ENCODE measurements around the gene ALOX15.

The ALOX15 gene

DNA sequence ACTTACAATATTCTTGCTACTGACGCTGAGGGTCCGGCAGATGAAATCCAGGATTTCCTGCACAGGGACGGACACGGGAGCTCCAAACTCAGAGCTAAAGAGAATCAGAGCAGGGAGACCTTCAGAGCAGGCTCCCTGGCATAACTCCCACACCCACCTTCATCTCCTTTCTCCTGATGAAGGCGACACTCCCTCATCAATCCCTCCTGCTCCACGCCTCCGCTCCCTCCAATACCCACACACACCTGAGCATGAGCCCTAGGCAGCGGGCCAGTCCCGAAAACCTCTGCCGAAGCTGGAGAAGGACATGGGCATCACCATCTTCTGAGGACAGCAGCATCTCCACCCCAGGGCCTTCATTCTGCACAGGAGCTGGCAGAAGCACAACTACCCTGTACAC is 34.3 kb upstream of the ALOX15 start:
- TF ChIP-seq, protein P1, sequence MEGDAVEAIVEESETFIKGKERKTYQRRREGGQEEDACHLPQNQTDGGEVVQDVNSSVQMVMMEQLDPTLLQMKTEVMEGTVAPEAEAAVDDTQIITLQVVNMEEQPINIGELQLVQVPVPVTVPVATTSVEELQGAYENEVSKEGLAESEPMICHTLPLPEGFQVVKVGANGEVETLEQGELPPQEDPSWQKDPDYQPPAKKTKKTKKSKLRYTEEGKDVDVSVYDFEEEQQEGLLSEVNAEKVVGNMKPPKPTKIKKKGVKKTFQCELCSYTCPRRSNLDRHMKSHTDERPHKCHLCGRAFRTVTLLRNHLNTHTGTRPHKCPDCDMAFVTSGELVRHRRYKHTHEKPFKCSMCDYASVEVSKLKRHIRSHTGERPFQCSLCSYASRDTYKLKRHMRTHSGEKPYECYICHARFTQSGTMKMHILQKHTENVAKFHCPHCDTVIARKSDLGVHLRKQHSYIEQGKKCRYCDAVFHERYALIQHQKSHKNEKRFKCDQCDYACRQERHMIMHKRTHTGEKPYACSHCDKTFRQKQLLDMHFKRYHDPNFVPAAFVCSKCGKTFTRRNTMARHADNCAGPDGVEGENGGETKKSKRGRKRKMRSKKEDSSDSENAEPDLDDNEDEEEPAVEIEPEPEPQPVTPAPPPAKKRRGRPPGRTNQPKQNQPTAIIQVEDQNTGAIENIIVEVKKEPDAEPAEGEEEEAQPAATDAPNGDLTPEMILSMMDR (IDR thresholded peaks at IDR 0.05; ENCODE audit: insufficient read depth, missing control alignments), result no peak
- FAIRE-seq, result no peak

DNA sequence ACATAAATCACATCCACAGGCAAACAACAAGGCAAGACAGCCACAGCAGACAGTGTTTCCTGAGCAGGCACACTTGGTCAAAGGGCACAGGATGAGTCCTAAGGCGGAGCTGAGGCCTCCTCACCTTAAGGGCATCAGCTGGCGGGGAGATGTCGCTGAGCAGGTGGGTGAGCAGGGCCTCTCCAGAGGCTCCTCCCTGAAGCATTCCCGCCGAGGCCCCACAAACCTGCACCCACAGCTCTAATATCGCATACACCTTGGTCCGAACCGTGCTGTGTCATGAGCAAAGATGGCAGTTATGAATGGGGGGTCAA is 33.2 kb upstream of the ALOX15 start:
- FAIRE-seq (no peak), DNase-seq (ENCODE audit: insufficient read length, low spot score) (no peak)
- TF ChIP-seq, protein P1 (IDR thresholded peaks at IDR 0.05; ENCODE audit: insufficient read depth, missing control alignments), result no peak

More for the DNA sequence above, 34.3 kb upstream of the ALOX15 start:
- DNase-seq (ENCODE audit: insufficient read length, low spot score), result no peak

DNA sequence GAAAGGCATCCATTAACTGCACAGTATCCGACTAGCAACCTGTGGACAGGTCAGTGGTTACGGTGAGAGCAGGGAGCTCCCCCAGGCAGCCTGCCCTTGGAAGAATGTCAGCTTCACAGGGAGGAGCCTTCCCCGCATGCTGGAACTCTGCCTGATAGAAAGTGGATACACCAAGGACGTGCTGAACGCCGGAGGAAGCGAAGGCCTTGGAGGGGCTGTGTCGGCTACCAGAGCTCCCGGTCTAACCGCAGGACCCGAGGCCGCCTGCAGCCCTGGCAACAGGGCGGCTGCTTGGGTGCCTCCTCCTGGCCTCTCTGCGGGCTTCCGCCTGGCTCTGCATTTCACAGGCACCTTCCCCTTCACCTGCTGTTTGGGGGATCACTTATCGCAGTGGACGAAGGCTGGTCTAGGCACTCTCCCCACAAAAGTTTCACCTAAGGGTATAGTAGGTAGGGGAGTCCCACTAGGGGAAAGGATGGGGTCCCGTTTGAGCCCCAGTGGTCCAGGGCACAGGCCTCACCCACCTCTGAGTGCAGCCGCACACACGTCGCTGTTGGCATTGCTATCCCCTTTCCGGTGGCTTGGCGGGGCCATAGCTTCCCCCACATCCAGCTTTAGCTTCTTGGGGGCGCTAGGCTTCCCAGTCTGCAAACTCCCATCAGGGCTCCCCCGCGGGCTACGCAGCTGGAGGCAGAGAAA is 32.7 kb upstream of the ALOX15 start:
- FAIRE-seq (no peak), DNase-seq (ENCODE audit: insufficient read length, low spot score) (no peak)
- TF ChIP-seq, protein P1 (IDR thresholded peaks at IDR 0.05; ENCODE audit: insufficient read depth, missing control alignments), result no peak

DNA sequence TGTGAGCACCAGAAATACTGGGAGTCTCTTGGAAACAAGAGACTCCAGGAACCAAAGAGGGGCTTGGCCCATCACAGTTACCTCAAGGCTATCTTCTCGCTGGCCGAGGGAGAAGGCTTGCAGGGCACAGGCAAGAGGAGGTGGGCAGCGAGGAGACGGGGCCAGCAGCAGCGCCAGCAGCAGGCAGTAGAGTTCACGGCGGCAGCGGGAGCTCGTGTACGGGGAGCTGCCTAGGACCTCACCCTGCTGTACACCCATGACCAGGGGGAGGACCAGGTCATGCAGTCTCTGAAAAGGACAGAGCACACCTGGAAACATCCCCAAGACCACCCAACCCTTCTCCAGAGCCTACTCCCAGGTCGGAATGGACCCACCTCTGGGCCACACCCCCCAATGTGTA is 31.7 kb upstream of the ALOX15 start:
- FAIRE-seq (no peak), DNase-seq (ENCODE audit: insufficient read length, low spot score) (no peak)
- TF ChIP-seq, protein P1 (IDR thresholded peaks at IDR 0.05; ENCODE audit: insufficient read depth, missing control alignments), result no peak

DNA sequence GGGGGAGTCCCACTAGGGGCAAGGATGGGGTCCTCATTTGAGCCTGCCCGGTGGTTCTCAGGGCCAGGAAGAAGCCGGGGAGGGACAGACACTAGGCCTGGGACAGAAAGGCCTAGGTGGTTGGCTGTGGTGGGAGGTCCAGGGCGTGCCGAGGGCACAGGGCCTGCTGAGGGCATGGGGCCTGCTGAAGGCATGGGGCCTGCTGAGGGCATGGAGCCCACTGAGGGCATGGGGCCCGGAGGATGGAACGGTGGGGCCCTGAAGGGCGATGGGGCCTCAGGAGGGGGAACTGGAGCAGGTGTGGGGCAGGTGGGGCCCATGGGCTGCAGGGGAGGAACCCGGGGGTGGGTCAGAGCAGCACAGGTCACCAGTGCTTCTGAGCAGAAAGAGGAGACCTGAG is 31.3 kb upstream of the ALOX15 start:
- FAIRE-seq (no peak), DNase-seq (ENCODE audit: insufficient read length, low spot score) (no peak)
- TF ChIP-seq, protein P1 (IDR thresholded peaks at IDR 0.05; ENCODE audit: insufficient read depth, missing control alignments), result no peak

DNA sequence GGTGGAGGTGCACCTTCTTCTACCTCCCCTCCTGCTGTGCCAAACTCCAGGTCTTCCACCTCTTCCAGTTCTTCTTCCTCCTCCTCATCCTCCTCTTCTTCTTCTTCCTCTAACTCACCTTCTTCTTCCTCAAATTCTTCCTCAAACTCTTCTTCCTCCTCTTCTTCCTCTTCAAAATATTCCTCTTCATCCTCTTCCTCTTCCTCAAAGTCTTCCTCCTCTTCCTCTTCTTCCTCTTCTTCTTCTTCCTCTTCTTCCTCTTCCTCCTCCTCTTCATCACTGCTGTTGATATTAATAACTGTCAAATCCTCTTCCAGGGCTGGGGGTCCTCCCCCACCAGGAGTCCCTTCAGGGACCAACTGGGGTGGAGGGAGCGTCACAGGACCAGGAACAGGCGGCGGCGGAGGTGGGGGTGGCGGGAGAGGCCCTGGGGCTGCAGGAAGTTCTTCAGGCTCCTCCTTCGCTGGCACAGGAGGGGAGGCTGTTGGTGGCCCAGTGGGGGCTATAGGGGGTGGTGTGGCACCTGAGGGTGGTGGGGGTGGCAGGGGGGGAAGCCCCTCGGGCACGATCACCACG is 30.7 kb upstream of the ALOX15 start:
- no peak for FAIRE-seq
- TF ChIP-seq, protein P1 (IDR thresholded peaks at IDR 0.05; ENCODE audit: insufficient read depth, missing control alignments), result no peak
- DNase-seq (ENCODE audit: insufficient read length, low spot score), result no peak

DNA sequence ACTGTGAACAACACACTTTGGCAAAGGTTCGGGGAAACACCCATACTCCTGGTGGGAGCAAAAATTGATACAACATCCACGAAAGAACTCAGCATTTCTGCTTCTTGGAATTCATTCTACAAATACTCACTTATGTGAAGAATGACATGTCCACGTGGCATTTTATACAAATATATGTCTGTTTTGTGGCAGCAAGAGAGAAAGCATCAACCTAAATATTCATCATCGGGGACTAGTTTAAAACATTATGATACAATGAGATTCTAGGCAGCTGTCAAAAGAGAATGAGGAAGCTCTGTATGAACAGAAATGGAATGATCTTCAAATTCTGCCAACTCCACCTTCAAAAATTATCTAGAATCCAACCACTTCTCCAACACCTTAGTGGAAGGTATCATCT is 25.7 kb upstream of the ALOX15 start:
- TF ChIP-seq, protein P1 (IDR thresholded peaks at IDR 0.05; ENCODE audit: insufficient read depth, missing control alignments), result no peak
- FAIRE-seq (no peak), DNase-seq (ENCODE audit: insufficient read length, low spot score) (no peak)

Data from D721Med (cell line).